ENCODE measurements around the gene MSH4.
"Not testable (repeated sequence)": the region's sequence is repeated elsewhere in the genome, so short reads cannot be mapped to it uniquely, and the experiment has no call there.

MSH4 gene

DNA sequence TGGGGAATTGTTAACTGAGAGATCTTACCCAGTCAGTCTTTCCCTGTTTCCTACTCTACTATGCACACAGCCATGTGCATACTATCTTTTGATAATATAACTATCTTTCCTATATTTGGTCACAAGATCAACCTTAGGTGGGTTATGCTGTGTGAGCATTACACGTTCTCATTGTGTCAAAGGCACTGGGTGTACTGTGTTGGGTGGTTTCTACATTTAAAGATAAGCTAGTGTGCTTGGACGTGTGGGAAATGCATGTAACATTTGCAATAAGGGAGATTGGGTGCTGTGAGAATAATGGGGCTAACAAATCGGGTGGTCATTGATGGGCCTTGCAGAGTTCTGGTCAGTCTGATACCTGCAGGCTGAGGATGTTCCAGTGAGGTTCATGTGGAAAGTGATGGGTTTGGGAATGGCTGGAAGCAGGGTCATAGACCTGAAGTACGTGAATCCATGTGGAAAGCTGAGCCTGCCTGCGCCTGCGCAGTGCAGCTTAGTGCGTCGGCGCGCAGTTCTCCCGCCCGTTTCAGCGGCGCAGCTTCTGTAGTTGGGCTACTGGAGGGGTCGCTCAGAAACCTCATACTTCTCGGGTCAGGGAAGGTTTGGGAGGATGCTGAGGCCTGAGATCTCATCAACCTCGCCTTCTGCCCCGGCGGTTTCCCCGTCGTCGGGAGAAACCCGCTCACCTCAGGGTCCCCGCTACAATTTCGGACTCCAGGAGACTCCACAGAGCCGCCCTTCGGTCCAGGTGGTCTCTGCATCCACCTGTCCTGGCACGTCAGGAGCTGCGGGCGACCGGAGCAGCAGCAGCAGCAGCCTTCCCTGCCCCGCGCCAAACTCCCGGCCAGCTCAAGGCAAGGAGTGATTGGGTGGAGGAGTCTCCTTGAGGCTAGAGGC lies at the start of gene MSH4:
Gene MSH4, plus strand, starts transcription at position 507 of the 897 bp plus-strand sequence. Its CDS starts 104 bp downstream, at position 611.
- peak; percentile 31 for ATAC-seq
- Mint-ChIP-seq H3K9me3 (no peaks in the 10 kb centered on the region), H3K4me1 (peaks cover 25% of the 10 kb centered on the region), H3K36me3 (peaks cover 78% of the 10 kb centered on the region), H3K27ac (peak within 1 kb of the TSS; percentile 41), H3K4me3 (no peak within 1 kb of the TSS)
- no peak for DNase-seq (ENCODE audit: low spot score in 2 of 2)

DNA sequence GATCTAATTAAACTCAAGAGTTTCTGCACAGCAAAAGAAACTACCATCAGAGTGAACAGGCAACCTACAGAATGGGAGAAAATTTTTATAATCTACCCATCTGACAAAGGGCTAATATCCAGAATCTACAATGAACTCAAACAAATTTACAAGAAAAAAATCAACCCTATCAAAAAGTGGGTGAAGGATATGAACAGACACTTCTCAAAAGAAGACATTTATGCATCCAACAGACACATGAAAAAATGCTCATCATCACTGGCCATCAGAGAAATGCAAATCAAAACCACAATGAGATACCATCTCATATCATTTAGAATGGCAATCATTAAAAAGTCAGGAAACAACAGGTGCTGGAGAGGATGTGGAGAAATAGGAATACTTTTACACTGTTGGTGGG lies 39.5 kb upstream of the MSH4 start:
- not testable (repeated sequence) for H3K27ac Mint-ChIP-seq, ATAC-seq, H3K4me1 Mint-ChIP-seq

DNA sequence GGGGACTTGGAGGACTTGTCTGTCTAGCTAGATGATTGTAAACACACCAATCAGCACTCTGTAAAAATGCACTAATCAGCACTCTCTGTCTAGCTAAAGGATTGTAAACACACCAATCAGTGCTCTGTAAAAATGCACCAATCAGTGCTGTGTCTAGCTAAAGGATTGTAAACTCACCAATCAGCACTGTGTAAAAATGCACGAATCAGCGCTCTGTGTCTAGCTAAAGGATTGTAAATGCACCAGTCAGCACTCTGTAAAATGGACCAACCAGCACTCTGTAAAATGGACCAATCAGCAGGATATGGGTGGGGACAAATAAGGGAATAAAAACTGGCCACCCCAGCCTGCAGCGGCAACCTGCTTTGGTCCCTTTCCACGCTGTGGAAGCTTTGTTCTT lies 38.1 kb upstream of the MSH4 start:
- not testable (repeated sequence) for DNase-seq (ENCODE audit: low spot score in 2 of 2); H3K27ac Mint-ChIP-seq; ATAC-seq; H3K4me1 Mint-ChIP-seq; H3K4me3 Mint-ChIP-seq; H3K9me3 Mint-ChIP-seq
- peaks cover 48% of the 10 kb centered on the region for H3K36me3 Mint-ChIP-seq

More for the DNA sequence above, 39.5 kb upstream of the MSH4 start:
- not testable (repeated sequence) for H3K9me3 Mint-ChIP-seq; H3K4me3 Mint-ChIP-seq; DNase-seq (ENCODE audit: low spot score in 2 of 2)
- peaks cover 57% of the 10 kb centered on the region for H3K36me3 Mint-ChIP-seq

DNA sequence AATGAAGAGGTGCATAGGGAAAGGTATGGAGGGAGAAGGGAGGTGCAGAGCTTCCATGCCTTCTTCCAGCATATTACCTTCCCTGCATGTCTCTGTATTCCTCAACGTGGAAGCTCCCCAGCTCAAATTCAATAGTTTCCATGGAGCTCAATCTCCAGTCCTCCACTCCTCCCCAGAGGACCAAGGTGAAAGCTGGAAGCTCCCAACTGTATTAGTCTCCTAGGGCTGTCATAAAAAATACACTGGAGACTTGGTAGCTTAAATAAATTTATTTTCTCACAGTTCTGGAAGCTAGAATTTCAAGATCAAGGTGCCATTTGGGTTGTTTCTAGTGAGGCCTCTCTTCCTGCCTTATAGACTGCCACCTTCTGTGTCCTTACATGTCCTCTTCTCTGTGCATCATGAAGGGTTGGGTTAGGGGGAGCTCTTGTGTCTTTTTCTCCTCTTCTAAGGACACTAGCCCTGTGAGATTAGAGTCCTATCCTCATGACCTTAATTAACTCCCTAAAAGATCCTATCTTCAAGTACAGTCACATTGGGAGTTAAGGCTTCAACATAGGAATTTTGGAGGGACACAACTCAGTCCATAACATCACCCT lies 32.5 kb upstream of the MSH4 start:
- H3K9me3 Mint-ChIP-seq: no peaks in the 10 kb centered on the region
- DNase-seq (ENCODE audit: low spot score in 2 of 2): no peak
- H3K27ac Mint-ChIP-seq: no peak overlapping the region
- peaks cover 18% of the 10 kb centered on the region for H3K36me3 Mint-ChIP-seq
- H3K4me1 Mint-ChIP-seq: no peaks in the 10 kb centered on the region
- ATAC-seq: no peak
- H3K4me3 Mint-ChIP-seq: no peak overlapping the region

DNA sequence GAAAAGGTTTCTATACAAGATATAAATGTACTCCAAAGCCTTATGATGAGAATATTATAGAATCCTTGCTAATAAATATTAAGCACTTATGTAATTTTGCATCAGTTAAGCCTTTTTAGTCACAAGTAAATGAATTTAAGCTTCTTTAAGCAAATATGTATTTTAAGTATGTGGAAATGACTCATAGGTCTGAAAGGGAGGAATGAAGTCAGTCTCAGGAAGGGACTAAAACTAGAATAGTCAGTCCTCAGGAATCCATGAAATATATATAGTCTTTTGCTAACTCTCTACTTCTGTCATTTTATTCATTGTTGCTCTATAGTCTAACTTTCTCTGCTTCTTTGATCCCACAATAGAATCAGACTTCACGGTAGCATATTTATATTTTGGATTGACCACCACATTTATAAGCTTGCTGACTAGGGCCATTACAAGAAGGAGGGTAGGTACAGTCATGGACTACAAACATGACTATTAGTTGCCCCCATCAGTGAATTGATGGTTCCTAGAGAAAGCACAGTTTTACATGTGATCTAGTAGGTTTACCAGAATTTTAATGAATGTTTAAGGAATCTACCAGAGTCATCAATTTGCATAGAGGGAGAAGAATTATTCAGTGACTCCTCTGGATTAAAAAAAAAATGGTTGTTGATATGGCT lies 30.9 kb upstream of the MSH4 start:
- ATAC-seq: no peak
- Mint-ChIP-seq H3K9me3 (no peaks in the 10 kb centered on the region), H3K27ac (peak overlapping the region; percentile 56), H3K4me3 (no peak overlapping the region), H3K36me3 (peaks cover 11% of the 10 kb centered on the region), H3K4me1 (no peaks in the 10 kb centered on the region)
- no peak for DNase-seq (ENCODE audit: low spot score in 2 of 2)

DNA sequence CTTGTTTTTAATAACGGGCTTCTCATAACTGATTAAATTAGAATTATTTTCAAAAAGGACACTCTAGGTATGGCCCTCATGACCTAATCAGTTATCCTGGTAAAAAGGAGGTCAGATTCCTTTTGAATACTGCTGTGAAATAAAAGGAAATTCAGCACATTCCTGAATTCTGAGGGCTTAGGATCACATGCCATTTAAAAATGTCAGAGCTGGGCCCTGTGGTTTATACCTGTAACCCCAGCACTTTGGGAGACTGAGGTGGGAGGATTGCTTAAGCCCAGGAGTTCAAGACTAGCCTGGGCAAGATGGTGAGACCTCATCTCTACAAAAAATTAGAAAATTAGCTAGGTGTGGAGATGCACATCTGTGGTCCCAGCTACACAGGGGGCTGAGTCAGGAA lies 28.7 kb upstream of the MSH4 start:
- no peak overlapping the region for H3K27ac Mint-ChIP-seq
- no peaks in the 10 kb centered on the region for H3K36me3 Mint-ChIP-seq
- H3K9me3 Mint-ChIP-seq: no peaks in the 10 kb centered on the region
- DNase-seq (ENCODE audit: low spot score in 2 of 2) (no peak), ATAC-seq (no peak)
- H3K4me1 Mint-ChIP-seq: no peaks in the 10 kb centered on the region
- no peak overlapping the region for H3K4me3 Mint-ChIP-seq

DNA sequence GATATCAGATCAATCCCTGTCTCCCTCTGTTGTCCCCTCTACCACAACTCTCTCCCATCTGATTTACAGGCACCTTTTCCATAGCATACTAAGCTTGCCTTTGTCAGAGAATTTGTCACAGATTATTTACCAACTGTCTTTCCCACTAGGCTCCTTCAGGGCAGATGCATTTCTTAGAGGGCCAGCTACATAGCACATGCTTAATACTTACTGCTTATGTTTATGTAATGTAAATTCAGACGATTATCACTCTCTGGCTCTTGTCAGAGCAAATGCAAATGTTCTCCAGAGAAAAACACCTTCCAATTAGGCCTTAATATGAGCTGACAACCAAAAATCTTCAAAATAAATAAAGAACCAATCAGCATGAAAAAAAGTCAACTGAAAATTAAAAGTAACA lies 25.9 kb upstream of the MSH4 start:
- Mint-ChIP-seq H3K36me3 (no peaks in the 10 kb centered on the region), H3K27ac (no peak overlapping the region), H3K4me1 (no peaks in the 10 kb centered on the region), H3K4me3 (no peak overlapping the region), H3K9me3 (no peaks in the 10 kb centered on the region)
- DNase-seq (ENCODE audit: low spot score in 2 of 2) (no peak), ATAC-seq (no peak)

DNA sequence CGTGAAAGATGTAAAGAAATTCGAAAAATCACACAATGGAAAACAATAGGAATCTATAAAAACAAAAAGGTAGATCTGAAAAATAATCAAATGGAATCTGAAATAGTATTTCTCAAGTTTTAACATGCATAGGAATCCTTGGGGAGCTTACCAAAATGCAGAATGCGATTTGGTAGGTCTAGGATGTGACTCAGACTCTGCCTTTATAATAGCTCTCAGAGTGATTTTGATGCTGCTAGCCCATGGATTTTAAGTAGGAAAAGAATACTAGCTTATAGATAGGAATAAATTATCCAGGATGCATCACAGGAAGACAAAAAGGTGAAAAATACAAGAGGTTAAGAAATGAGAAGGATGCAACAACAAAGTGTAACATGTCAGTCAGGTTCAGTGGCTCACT lies 24.7 kb upstream of the MSH4 start:
- Mint-ChIP-seq H3K4me1 (no peaks in the 10 kb centered on the region), H3K9me3 (no peaks in the 10 kb centered on the region), H3K36me3 (no peaks in the 10 kb centered on the region), H3K27ac (no peak overlapping the region), H3K4me3 (no peak overlapping the region)
- ATAC-seq (no peak), DNase-seq (ENCODE audit: low spot score in 2 of 2) (no peak)

DNA sequence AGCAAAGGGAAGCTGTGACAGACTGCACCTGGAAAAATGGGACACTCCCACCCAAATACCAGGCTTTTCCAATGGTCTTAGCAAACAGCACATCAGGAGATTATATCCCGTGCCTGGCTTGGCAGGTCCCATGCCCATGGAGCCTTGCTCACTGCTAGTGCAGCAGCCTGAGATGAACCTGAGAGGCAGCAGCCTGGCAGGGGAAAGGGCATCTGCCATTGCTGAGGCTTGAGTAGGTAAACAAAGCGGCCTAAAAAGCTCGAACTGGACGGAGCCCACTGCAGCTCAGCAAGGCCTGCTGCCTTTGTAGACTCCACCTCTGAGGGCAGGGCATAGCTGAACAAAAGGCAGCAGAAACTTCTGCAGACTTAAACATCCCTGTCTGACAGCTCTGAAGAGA lies 18.9 kb upstream of the MSH4 start:
- DNase-seq (ENCODE audit: low spot score in 2 of 2); ATAC-seq: not testable (repeated sequence)

DNA sequence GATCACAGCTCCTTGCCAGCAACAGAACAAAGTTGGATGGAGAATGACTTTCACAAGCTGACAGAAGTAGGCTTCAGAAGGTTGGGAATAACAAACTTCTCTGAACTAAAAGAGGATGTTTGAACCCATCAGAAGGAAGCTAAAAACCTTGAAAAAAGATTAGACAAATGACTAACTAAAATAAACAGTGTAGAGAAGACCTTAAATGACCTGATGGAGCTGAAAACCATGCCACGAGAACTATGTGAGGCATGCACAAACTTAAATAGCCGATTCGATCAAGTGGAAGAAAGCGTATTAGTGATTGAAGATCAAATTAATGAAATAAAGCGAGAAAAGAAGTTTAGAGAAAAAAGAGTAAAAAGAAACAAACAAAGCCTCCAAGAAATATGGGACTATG lies 18.0 kb upstream of the MSH4 start:
- not testable (repeated sequence) for H3K4me3 Mint-ChIP-seq; ATAC-seq; DNase-seq (ENCODE audit: low spot score in 2 of 2); H3K27ac Mint-ChIP-seq; H3K36me3 Mint-ChIP-seq; H3K9me3 Mint-ChIP-seq
- H3K4me1 Mint-ChIP-seq: peaks cover 13% of the 10 kb centered on the region

More for the DNA sequence above, 18.9 kb upstream of the MSH4 start:
- H3K4me1 Mint-ChIP-seq: peaks cover 13% of the 10 kb centered on the region
- H3K27ac Mint-ChIP-seq, H3K36me3 Mint-ChIP-seq, H3K4me3 Mint-ChIP-seq, H3K9me3 Mint-ChIP-seq: not testable (repeated sequence)

DNA sequence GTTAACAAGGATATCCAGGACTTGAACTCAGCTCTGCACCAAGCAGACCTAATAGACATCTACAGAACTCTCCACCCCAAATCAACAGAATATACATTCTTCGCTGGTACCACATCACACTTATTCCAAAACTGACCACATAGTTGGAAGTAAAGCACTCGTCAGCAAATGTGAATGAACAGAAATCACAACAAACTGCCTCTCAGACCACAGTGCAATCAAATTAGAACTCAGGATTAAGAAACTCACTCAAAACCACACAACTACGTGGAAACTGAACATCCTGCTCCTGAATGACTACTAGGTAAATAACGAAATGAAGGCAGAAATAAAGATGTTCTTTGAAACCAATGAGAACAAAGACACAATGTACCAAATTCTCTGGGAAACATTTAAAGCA lies 16.5 kb upstream of the MSH4 start:
- not testable (repeated sequence) for H3K36me3 Mint-ChIP-seq; ATAC-seq; H3K9me3 Mint-ChIP-seq; DNase-seq (ENCODE audit: low spot score in 2 of 2); H3K4me3 Mint-ChIP-seq
- H3K4me1 Mint-ChIP-seq: peaks cover 13% of the 10 kb centered on the region
- peak overlapping the region; percentile 2 for H3K27ac Mint-ChIP-seq

DNA sequence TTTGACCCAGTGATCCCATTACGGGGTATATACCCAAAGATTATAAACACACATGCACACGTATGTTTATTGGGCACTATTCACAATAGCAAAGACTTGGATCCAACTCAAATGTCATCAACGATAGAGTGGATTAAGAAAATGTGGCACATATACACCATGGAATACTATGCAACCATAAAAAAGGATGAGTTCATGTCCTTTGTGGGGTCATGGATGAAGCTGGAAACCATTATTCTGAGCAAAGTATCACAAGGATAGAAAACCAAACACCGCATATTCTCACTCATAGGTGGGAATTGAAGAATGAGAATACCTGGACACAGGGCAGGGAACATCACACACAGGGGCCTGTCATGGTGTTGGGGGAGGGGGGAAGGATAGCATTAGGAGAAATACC lies 12.8 kb upstream of the MSH4 start:
- Mint-ChIP-seq H3K4me1 (peaks cover 27% of the 10 kb centered on the region), H3K4me3 (peak overlapping the region; percentile 84), H3K27ac (peak overlapping the region; percentile 96), H3K36me3 (peaks cover 34% of the 10 kb centered on the region)
- not testable (repeated sequence) for H3K9me3 Mint-ChIP-seq; ATAC-seq; DNase-seq (ENCODE audit: low spot score in 2 of 2)

DNA sequence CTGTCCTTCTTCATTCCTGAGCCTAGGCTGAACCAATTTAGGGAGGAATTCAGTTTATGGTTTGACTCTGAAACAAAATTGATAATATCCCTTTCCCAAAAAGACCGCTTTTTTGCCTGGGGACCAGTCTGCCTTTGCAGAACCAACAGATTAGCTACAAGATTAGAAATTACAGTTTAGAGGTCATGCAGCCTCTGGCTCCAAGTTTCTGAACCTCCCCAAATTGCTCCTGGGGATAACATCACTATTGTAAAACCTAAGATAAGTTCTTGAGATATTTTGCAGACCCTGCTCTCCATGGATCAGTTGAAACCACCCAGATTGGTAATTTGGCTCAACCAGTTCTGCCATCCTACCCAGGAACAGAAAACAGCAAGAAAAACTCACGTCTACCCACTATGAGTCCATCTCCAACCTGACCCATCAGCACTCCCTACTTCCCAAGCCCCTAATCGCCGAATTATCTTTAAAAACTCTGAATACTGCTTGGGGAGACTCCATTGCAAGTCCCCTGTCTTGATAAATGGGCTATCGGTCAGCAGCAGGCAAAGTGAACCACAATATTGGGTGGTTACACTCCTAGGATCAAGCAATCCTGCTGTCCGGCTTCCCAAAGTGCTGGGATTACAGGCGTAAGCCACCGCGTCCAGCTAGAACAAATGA lies 11.2 kb upstream of the MSH4 start:
- no peaks in the 10 kb centered on the region for H3K9me3 Mint-ChIP-seq
- peaks cover 49% of the 10 kb centered on the region for H3K36me3 Mint-ChIP-seq
- peak overlapping the region; percentile 96 for H3K27ac Mint-ChIP-seq
- H3K4me1 Mint-ChIP-seq: peaks cover 32% of the 10 kb centered on the region
- peak in 1 of 2 donors; percentile 10 for DNase-seq (ENCODE audit: low spot score in 2 of 2)
- peak overlapping the region; percentile 84 for H3K4me3 Mint-ChIP-seq
- peak; percentile 0 for ATAC-seq

DNA sequence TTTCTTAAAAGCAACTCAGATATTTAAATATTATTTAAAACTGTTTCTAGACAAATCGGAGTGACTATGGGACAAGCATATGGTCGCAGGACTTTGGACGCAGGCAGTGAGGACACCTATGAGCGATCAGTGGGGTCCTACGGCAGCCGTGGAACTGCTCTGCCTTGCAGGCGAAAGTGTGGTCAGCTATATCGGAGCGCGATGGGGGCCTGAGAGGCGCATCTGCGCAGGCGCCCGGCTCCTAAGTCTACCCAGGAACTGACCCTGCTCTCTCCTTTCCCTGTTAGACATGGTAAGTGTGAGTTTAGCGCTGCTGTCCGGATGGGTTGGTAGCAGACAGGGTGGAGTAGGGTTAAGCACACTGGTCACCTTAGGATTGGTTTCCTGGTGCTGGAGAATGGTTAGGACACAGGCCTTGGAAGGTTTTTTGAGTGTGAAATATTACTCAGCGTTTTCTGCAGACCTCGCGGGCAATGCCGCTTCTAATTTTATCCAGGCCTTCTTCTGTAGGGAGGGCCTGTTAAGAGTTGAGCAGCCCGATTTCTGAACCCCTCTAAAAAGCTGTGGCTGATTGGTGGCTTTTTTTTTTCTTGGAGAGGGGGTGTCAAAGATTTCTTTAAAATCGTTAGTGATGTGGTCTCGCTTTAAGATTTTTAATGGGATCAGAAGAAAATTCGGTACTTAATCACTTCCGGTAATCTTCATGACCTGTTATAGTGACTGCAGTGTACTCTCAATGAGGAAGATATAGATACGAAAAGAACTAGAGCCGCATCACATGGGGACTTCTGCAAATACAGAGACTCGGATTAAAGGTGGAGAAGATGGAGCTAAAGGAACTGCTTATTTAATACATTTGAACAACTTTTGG lies 10.5 kb upstream of the MSH4 start, which contains the start of gene RABGGTB:
Gene RABGGTB, plus strand, starts transcription at position 274 of the 871 bp plus-strand sequence. Its CDS starts 16 bp downstream, at position 290.
- Mint-ChIP-seq H3K27ac (peak within 1 kb of the TSS; percentile 96), H3K4me1 (peaks cover 38% of the 10 kb centered on the region), H3K36me3 (peaks cover 57% of the 10 kb centered on the region), H3K9me3 (no peaks in the 10 kb centered on the region), H3K4me3 (peak within 1 kb of the TSS; percentile 84)
- ATAC-seq (peak; percentile 98), DNase-seq (ENCODE audit: low spot score in 2 of 2) (peak; percentile 94 to 97)
